Keratinocyte (primary cell): ENCODE measurements around the gene RSPRY1. TPM values are rescaled to one million over a fixed set of nuclear protein-coding genes. Genes with fewer than 3 reads are reported as not detected.

ENCODE experiments used
- DNase-seq: peaks from one replicate; pipeline ENCODE4 v3.0.0-alpha.2; 2011; ENCODE audit warnings: low read depth, missing footprints, low spot score
- FAIRE-seq: peaks from 2 replicates; lab custom pipeline; 2011; peaks lifted over from hg19 to GRCh38; lab: Jason Lieb, UNC
- H2AFZ ChIP-seq: 2 replicates; pipeline ENCODE4 v1.6.0; 2012; ENCODE audit warnings: low read length, control low read depth, inconsistent platforms; ENCODE audit not compliant: control insufficient read depth
- H3K27ac ChIP-seq: 2 replicates; pipeline ENCODE4 v1.5.1; 2011; ENCODE audit warnings: low read length; ENCODE audit not compliant: control insufficient read depth, insufficient read depth
- H3K27me3 ChIP-seq: 3 replicates; pipeline ENCODE4 v1.6.0; 2011; ENCODE audit warnings: low read length; ENCODE audit not compliant: control insufficient read depth, insufficient read depth; ENCODE audit errors: extremely low read depth
- H3K36me3 ChIP-seq, 2 experiments: 2 replicates in 1 of 2; 3 replicates in 1 of 2; pipeline ENCODE4 v1.5.1; 2011; ENCODE audit warnings: low read length in 2 of 2, mild to moderate bottlenecking in 1 of 2; ENCODE audit not compliant: control insufficient read depth in 2 of 2, insufficient read depth in 2 of 2; ENCODE audit errors: extremely low read depth in 1 of 2
- H3K4me1 ChIP-seq: 3 replicates; pipeline ENCODE4 v1.5.1; 2011; ENCODE audit warnings: low read length; ENCODE audit not compliant: control insufficient read depth, insufficient read depth; ENCODE audit errors: extremely low read depth
- H3K4me2 ChIP-seq: 3 replicates; pipeline ENCODE4 v1.6.0; 2011; ENCODE audit warnings: low read depth, low read length; ENCODE audit not compliant: control insufficient read depth, insufficient read depth; ENCODE audit errors: extremely low read depth
- H3K4me3 ChIP-seq, 3 experiments: fragments of 200-600 bp in 1 of 3; sonication (generic) in 1 of 3; 2 replicates in 2 of 3; 3 replicates in 1 of 3; pipeline ENCODE4 v1.5.1; 2011 to 2016; ENCODE audit warnings: low read length in 3 of 3, mild to moderate bottlenecking in 3 of 3, control low read depth in 2 of 3, inconsistent platforms in 1 of 3, low read depth in 1 of 3, mixed read lengths in 1 of 3, mixed run types in 1 of 3, moderate library complexity in 1 of 3; ENCODE audit not compliant: control insufficient read depth in 2 of 3, insufficient read depth in 2 of 3; ENCODE audit errors: extremely low read depth in 1 of 3
- H3K79me2 ChIP-seq: 2 replicates; pipeline ENCODE4 v1.6.0; 2012; ENCODE audit warnings: low read length; ENCODE audit not compliant: control insufficient read depth, insufficient read depth
- H3K9ac ChIP-seq: 3 replicates; pipeline ENCODE4 v1.6.0; 2011; ENCODE audit warnings: low read length; ENCODE audit not compliant: control insufficient read depth, insufficient read depth; ENCODE audit errors: extremely low read depth
- H3K9me1 ChIP-seq: 3 replicates; pipeline ENCODE4 v1.6.0; 2011; ENCODE audit warnings: low read length; ENCODE audit not compliant: control insufficient read depth, insufficient read depth; ENCODE audit errors: extremely low read depth
- H3K9me3 ChIP-seq: 2 replicates; pipeline ENCODE4 v1.5.1; 2012; ENCODE audit warnings: low read depth, low read length; ENCODE audit not compliant: control insufficient read depth
- H4K20me1 ChIP-seq: 3 replicates; pipeline ENCODE4 v1.6.0; 2011; ENCODE audit warnings: low read length; ENCODE audit not compliant: control insufficient read depth, insufficient read depth; ENCODE audit errors: extremely low read depth
- CTCF ChIP-seq, 3 experiments: IDR thresholded peaks in 1 of 3; conservative IDR thresholded peaks in 1 of 3; optimal IDR thresholded peaks in 1 of 3; 2 replicates in 2 of 3; 3 replicates in 1 of 3; pipeline versions ENCODE3 to v1.5.1; 2011; ENCODE audit warnings: low read length in 3 of 3, mild to moderate bottlenecking in 3 of 3, moderate library complexity in 2 of 3, control low read depth in 1 of 3, inconsistent platforms in 1 of 3; ENCODE audit not compliant: insufficient read depth in 2 of 3; ENCODE audit errors: extremely low read depth in 1 of 3
- EZH2 ChIP-seq: IDR thresholded peaks from one replicate; pipeline ENCODE4 v1.6.1; 2012; ENCODE audit warnings: inconsistent platforms, mild to moderate bottlenecking, low read length, moderate library complexity
- dilution Hi-C: fragments of 300-500 bp; cut with MboI; formaldehyde crosslinking; loops from one replicate; pipeline ENCODE4 v1.7.0; 2020; ENCODE audit warnings: low sequenced_read_pairs; ENCODE audit not compliant: extremely low pct_ligation_motif_present
- polyA plus RNA-seq, 5 experiments: library from polyadenylated mRNA; depleted of rRNA in 3 of 5; stranded (reverse) in 3 of 5; stranded (forward) in 1 of 5; unstranded in 1 of 5; fragments of >200 nt; gene quantifications; 1 replicate in 1 of 5; 2 replicates in 3 of 5; 3 replicates in 1 of 5; pipeline versions ENCODE4 v1.2.1 to v1.2.3, GENCODE V29; 2011 to 2012; ENCODE audit warnings: missing spikeins in 2 of 5, low read depth in 1 of 5, low replicate concordance in 1 of 5

The RSPRY1 gene
- polyA plus RNA-seq, 1 donor (not counting 4 experiments of a cell fraction or from before 2014, with no cell fraction given), result 42.2 TPM

GRCh38 chr16:57260294-57260929, 74.3 kb downstream of the RSPRY1 start:
- dilution Hi-C loops, result no loop called here
- H3K27ac ChIP-seq, result peak overlapping the region; percentile 85
- H3K4me3 ChIP-seq, result no peak overlapping the region
- TF ChIP-seq EZH2 (no peak), CTCF (optimal IDR thresholded peaks at IDR 0.05 in 1 of 3, IDR thresholded peaks at IDR 0.05 in 1 of 3, conservative IDR thresholded peaks at IDR 0.05 in 1 of 3; ENCODE audit: extremely low read depth in 1 of 3, insufficient read depth in 2 of 3, low read length in 3 of 3) (no peak)
- H3K4me1 ChIP-seq, result peaks cover 61% of the 10 kb centered on the region
- DNase-seq, result no peak
- H3K9ac ChIP-seq, result peak overlapping the region; percentile 71
- H4K20me1 ChIP-seq, result no peaks in the 10 kb centered on the region
- no peaks in the 10 kb centered on the region for H3K27me3 ChIP-seq
- no peaks in the 10 kb centered on the region for H3K9me3 ChIP-seq
- peak overlapping the region; percentile 24 for H3K4me2 ChIP-seq
- no peaks in the 10 kb centered on the region for H3K36me3 ChIP-seq
- FAIRE-seq, result peak; percentile 92
- peak overlapping the region; percentile 45 for H2AFZ ChIP-seq
- H3K9me1 ChIP-seq, result peaks cover 2% of the 10 kb centered on the region
- H3K79me2 ChIP-seq, result no peaks in the 10 kb centered on the region

GRCh38 chr16:57261806-57262205, 75.7 kb downstream of the RSPRY1 start:
- dilution Hi-C loops, result no loop called here
- Histone ChIP-seq H3K27ac (no peak overlapping the region), H3K4me1 (peaks cover 61% of the 10 kb centered on the region), H3K9ac (no peak overlapping the region), H3K9me3 (no peaks in the 10 kb centered on the region), H3K79me2 (no peaks in the 10 kb centered on the region), H3K4me3 (no peak overlapping the region), H3K4me2 (no peak overlapping the region), H3K36me3 (no peaks in the 10 kb centered on the region), H4K20me1 (no peaks in the 10 kb centered on the region), H2AFZ (no peak overlapping the region), H3K9me1 (peaks cover 2% of the 10 kb centered on the region), H3K27me3 (no peaks in the 10 kb centered on the region)
- TF ChIP-seq EZH2 (no peak), CTCF (optimal IDR thresholded peaks at IDR 0.05 in 1 of 3, IDR thresholded peaks at IDR 0.05 in 1 of 3, conservative IDR thresholded peaks at IDR 0.05 in 1 of 3; ENCODE audit: extremely low read depth in 1 of 3, insufficient read depth in 2 of 3, low read length in 3 of 3) (no peak)
- no peak for DNase-seq
- no peak for FAIRE-seq
